ENCODE data around the gene NUP62.

DNA sequence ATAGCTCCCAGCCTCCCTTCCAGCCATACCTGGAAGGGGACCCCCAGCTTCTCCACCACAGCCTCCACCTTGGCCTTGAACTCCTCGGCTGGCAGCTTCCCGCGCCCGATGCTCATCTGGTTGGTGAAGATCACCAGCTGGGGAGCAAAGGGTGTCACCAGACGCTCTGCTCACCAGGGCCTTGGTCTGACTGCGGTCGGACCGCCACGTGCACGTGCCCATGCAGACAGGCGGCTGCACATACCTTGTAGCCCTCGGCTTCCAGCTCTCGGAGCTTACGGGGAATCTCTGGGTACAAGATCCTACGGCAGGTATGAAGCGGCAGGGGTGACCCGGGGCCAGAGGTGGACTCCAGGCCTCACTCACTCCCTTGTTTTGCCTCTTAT is 65.4 kb downstream of the NUP62 start:
- TF ChIP-seq POLR2A (IDR thresholded peaks at IDR 0.05; ENCODE audit: low read depth, low read length), result no peak
- TF ChIP-seq POLR2AphosphoS5 (IDR thresholded peaks at IDR 0.05; ENCODE audit: low read depth, low read length), result no peak
- no peak for TF ChIP-seq PAX5 (IDR thresholded peaks at IDR 0.05; ENCODE audit: insufficient read depth, low read length, severe bottlenecking)
- no peak for TF ChIP-seq TAF1 (IDR thresholded peaks at IDR 0.05; ENCODE audit: low read depth, low read length)
- TF ChIP-seq SPI1 (IDR thresholded peaks at IDR 0.05; ENCODE audit: low read depth, low read length), result no peak
- TF ChIP-seq POU2F2 (IDR thresholded peaks at IDR 0.05; ENCODE audit: low read depth, low read length), result no peak
